Natural killer cell (primary cell): Measurements from ENCODE around the gene TMEM130. TPM values are rescaled to one million over a fixed set of nuclear protein-coding genes. Genes with fewer than 3 reads are reported as not detected.

Source experiments
- ATAC-seq, 3 donors: fragments of 150-1000 bp in 2 of 3; fragments of 200-7000 bp in 1 of 3; cut with Tn5 transposase; 1 replicate in 1 of 3; 2 replicates in 2 of 3; pipeline ENCODE4 v1.10.0; 2021; ENCODE audit warnings: mild to moderate bottlenecking in 2 of 3, moderate library complexity in 2 of 3
- DNase-seq, 2 donors: peaks; one replicate each; pipeline versions ENCODE4 v3.0.0 to v3.0.0-alpha.2; 2013 to 2021; ENCODE audit warnings: mixed read lengths in 1 of 2
- H3K27ac ChIP-seq: one replicate; pipeline ENCODE4 v1.5.1; 2013; ENCODE audit warnings: mild to moderate bottlenecking, low read length
- H3K27me3 ChIP-seq: one replicate; pipeline ENCODE4 v1.6.1; 2013; ENCODE audit warnings: low read length; ENCODE audit not compliant: control insufficient read depth, insufficient read depth
- H3K36me3 ChIP-seq: one replicate; pipeline ENCODE4 v1.6.1; 2013; ENCODE audit warnings: low read length; ENCODE audit not compliant: control insufficient read depth, insufficient read depth
- H3K4me1 ChIP-seq: one replicate; pipeline ENCODE4 v1.6.1; 2013; ENCODE audit warnings: low read length; ENCODE audit not compliant: control insufficient read depth, insufficient read depth
- H3K4me3 ChIP-seq: one replicate; pipeline ENCODE4 v1.5.1; 2013; ENCODE audit warnings: low read length
- H3K9me3 ChIP-seq: one replicate; pipeline ENCODE4 v1.6.1; 2013; ENCODE audit warnings: low read length; ENCODE audit not compliant: control insufficient read depth, insufficient read depth
- H3K27ac Mint-ChIP-seq, 2 donors: one replicate each; pipeline ENCODE4 v1.8.0; 2022; ENCODE audit warnings: mild to moderate bottlenecking in 2 of 2, mixed read lengths in 2 of 2, moderate library complexity in 1 of 2
- H3K27me3 Mint-ChIP-seq, 2 donors: one replicate each; pipeline ENCODE4 v1.8.0; 2022; ENCODE audit warnings: low read depth in 2 of 2, mixed read lengths in 2 of 2
- H3K36me3 Mint-ChIP-seq: one replicate; pipeline ENCODE4 v1.8.0; 2022; ENCODE audit warnings: mixed read lengths
- H3K4me1 Mint-ChIP-seq, 2 donors: one replicate each; pipeline ENCODE4 v1.8.0; 2022; ENCODE audit warnings: mixed read lengths in 2 of 2
- H3K4me3 Mint-ChIP-seq: one replicate; pipeline ENCODE4 v1.8.0; 2022; ENCODE audit warnings: mild to moderate bottlenecking, moderate library complexity, mixed read lengths
- H3K9me3 Mint-ChIP-seq, 2 donors: one replicate each; pipeline ENCODE4 v1.8.0; 2022; ENCODE audit warnings: mixed read lengths in 2 of 2
- WGBS: methylation state at CpG from one replicate; pipeline ENCODE4 v1.1.7; 2013; ENCODE audit warnings: missing lambda C conversion rate; ENCODE audit not compliant: insufficient coverage; 5-methylcytosine and 5-hydroxymethylcytosine counted together
- intact Hi-C: fragments of 100-400 bp; cut with micrococcal nuclease; formaldehyde crosslinking; loops from one replicate; pipeline ENCODE4 v1.14.2; 2022
- total RNA-seq, 4 donors: library from RNA; stranded (reverse); fragments of 120-200 nt in 1 of 4; gene quantifications; one replicate each; pipeline versions ENCODE4 v1.2.3 to v1.2.4, GENCODE V29; 2013 to 2022
- TF ChIP-seq, protein P1 (sequence below): fragments of 200-600 bp; IDR thresholded peaks from one replicate; pipeline ENCODE4 v1.8.0; 2022; ENCODE audit warnings: antibody characterized with exemption

The TMEM130 gene
- total RNA-seq, 3 donors from 2014 or later (not counting 1 experiment from before 2014, with no cell fraction given), result not detected

DNA sequence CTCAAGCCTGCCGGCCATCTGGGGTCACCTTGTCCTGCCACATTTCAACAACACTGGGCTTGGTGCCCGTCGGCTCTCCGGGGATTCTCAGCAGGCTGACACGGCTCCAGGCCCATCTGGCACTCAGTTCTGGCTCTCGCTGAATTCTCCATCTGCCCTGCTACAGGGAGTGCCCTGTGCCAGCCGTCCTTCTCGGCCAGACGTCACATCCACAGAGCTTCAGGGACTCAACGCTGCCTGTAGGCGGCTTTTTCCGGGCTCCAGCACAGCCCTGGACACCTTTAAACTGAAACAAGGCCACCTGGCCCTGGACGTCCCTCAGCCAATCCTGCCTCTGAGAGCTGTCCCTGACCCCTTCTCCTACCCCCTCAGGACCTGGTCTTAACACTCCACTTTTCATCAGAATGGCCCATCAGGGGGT is 43.0 kb downstream of the TMEM130 start:
- Histone ChIP-seq H3K4me3 (no peak overlapping the region), H3K36me3 (no peaks in the 10 kb centered on the region), H3K9me3 (no peaks in the 10 kb centered on the region), H3K27me3 (no peaks in the 10 kb centered on the region), H3K4me1 (no peaks in the 10 kb centered on the region), H3K27ac (no peak overlapping the region)
- 50% methylated on average over 13 of the region's 13 CpGs for WGBS
- Mint-ChIP-seq H3K27ac (no peak overlapping the region), H3K4me1 (no peaks in the 10 kb centered on the region), H3K4me3 (no peak overlapping the region), H3K36me3 (no peaks in the 10 kb centered on the region), H3K9me3 (no peaks in the 10 kb centered on the region), H3K27me3 (no peaks in the 10 kb centered on the region)
- intact Hi-C loops, result no loop called here
- DNase-seq (no peak), ATAC-seq (no peak)
- TF ChIP-seq, protein P1, sequence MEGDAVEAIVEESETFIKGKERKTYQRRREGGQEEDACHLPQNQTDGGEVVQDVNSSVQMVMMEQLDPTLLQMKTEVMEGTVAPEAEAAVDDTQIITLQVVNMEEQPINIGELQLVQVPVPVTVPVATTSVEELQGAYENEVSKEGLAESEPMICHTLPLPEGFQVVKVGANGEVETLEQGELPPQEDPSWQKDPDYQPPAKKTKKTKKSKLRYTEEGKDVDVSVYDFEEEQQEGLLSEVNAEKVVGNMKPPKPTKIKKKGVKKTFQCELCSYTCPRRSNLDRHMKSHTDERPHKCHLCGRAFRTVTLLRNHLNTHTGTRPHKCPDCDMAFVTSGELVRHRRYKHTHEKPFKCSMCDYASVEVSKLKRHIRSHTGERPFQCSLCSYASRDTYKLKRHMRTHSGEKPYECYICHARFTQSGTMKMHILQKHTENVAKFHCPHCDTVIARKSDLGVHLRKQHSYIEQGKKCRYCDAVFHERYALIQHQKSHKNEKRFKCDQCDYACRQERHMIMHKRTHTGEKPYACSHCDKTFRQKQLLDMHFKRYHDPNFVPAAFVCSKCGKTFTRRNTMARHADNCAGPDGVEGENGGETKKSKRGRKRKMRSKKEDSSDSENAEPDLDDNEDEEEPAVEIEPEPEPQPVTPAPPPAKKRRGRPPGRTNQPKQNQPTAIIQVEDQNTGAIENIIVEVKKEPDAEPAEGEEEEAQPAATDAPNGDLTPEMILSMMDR, result no peak

DNA sequence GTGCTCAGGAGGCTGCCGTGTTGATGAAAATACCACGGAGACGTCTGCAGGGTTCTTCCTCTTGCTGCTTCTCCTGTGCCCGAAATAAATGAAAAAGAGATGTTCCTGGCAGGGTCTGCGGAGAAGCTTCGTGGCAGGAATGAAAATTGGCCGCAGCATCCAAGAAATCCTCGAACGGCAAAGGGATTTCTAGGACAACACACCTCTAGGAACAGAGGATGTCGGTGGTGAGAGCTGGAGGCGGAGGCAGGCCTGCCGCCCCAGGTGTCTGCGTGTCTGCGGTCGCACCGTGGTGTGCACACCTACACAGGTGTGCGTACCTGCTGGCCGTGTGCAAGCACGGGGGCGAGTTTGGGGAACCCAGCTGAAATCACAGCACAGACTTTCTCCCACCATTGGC is 43.4 kb downstream of the TMEM130 start:
- H3K4me1 Mint-ChIP-seq, result no peaks in the 10 kb centered on the region
- intact Hi-C loops, result no loop called here
- Histone ChIP-seq H3K4me1 (no peaks in the 10 kb centered on the region), H3K4me3 (no peak overlapping the region), H3K9me3 (no peaks in the 10 kb centered on the region), H3K36me3 (no peaks in the 10 kb centered on the region), H3K27me3 (no peaks in the 10 kb centered on the region), H3K27ac (no peak overlapping the region)
- TF ChIP-seq, protein P1, result no peak
- H3K27ac Mint-ChIP-seq, result no peak overlapping the region
- WGBS, result 70% methylated on average over 20 of the region's 20 CpGs
- no peak overlapping the region for H3K4me3 Mint-ChIP-seq
- no peaks in the 10 kb centered on the region for H3K27me3 Mint-ChIP-seq
- H3K9me3 Mint-ChIP-seq, result no peaks in the 10 kb centered on the region
- no peak for DNase-seq
- no peak for ATAC-seq
- no peaks in the 10 kb centered on the region for H3K36me3 Mint-ChIP-seq

DNA sequence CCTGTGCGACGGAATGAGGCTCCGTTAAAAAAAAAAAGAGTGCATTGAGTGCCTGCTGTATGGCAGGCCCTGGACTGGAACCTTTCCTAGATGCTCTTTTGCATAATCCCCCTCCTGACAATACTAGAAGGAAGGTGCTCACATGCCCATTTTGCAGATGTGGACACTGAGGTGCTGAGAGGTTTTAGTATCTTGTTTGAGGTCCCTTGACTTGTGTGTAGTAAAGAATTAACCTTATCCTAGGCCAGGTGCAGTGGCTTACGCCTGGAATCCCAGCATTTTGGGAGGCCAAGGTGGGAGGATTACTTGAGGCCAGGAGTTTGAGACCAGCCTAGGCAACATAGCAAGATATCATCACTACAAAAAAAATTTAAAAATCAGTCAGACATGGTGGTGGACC is 46.6 kb downstream of the TMEM130 start:
- TF ChIP-seq, protein P1, result no peak
- Histone ChIP-seq H3K4me1 (no peaks in the 10 kb centered on the region), H3K9me3 (no peaks in the 10 kb centered on the region), H3K27me3 (no peaks in the 10 kb centered on the region), H3K4me3 (no peak overlapping the region), H3K27ac (no peak overlapping the region), H3K36me3 (no peaks in the 10 kb centered on the region)
- DNase-seq (no peak), ATAC-seq (no peak)
- H3K4me1 Mint-ChIP-seq, result no peaks in the 10 kb centered on the region
- intact Hi-C loops, result no loop called here
- no peaks in the 10 kb centered on the region for H3K36me3 Mint-ChIP-seq
- no peaks in the 10 kb centered on the region for H3K9me3 Mint-ChIP-seq
- WGBS, result 95% methylated on average over 4 of the region's 4 CpGs
- H3K27me3 Mint-ChIP-seq, result peaks cover 0 to 2% of the 10 kb centered on the region in 2 donors
- H3K4me3 Mint-ChIP-seq, result no peak overlapping the region
- H3K27ac Mint-ChIP-seq, result no peak overlapping the region

DNA sequence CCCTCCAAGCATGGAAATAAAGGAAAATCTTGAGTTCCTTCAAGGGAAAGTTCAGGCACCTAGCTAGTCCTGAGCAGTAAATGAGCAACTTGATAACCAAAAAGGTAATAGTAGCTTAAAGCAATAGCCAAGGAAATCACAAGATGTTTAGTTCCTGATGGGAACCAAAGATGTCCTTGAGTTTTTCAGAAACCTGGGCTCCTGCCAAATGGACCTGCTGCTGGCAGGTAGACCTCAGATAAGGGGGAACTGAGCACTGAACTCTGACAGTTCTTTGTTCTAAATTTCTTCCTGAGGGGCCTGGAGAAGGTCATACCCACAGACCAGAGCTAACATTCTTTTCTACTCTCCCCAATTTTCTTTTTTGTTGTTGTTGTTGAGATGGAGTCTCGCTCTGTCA is 48.5 kb downstream of the TMEM130 start:
- no peaks in the 10 kb centered on the region for H3K36me3 Mint-ChIP-seq
- Histone ChIP-seq H3K4me3 (no peak overlapping the region), H3K9me3 (no peaks in the 10 kb centered on the region), H3K27me3 (no peaks in the 10 kb centered on the region), H3K36me3 (no peaks in the 10 kb centered on the region), H3K4me1 (no peaks in the 10 kb centered on the region), H3K27ac (no peak overlapping the region)
- DNase-seq (no peak), ATAC-seq (no peak)
- no peak overlapping the region for H3K27ac Mint-ChIP-seq
- H3K4me3 Mint-ChIP-seq, result no peak overlapping the region
- intact Hi-C loops, result no loop called here
- no peaks in the 10 kb centered on the region for H3K4me1 Mint-ChIP-seq
- peaks cover 0 to 6% of the 10 kb centered on the region in 2 donors for H3K27me3 Mint-ChIP-seq
- TF ChIP-seq, protein P1, result no peak
- H3K9me3 Mint-ChIP-seq, result no peaks in the 10 kb centered on the region
- WGBS, result 100% methylated on average over 1 of the region's 1 CpG
